HG03439 (cell line): ENCODE data around the gene WNT10A.
A peak's percentile ranks its signal among the peaks of the same experiment; 100 is the strongest.
"Not testable (repeated sequence)": the region's sequence is repeated elsewhere in the genome, so short reads cannot be mapped to it uniquely, and the experiment has no call there.

ENCODE experiments used
- ATAC-seq: cut with Tn5 transposase; IDR thresholded peaks from one replicate; pipeline ENCODE4 v1.9.1; 2021; ENCODE audit warnings: mild to moderate bottlenecking, moderate library complexity; ENCODE audit not compliant: unreplicated experiment

WNT10A gene

DNA sequence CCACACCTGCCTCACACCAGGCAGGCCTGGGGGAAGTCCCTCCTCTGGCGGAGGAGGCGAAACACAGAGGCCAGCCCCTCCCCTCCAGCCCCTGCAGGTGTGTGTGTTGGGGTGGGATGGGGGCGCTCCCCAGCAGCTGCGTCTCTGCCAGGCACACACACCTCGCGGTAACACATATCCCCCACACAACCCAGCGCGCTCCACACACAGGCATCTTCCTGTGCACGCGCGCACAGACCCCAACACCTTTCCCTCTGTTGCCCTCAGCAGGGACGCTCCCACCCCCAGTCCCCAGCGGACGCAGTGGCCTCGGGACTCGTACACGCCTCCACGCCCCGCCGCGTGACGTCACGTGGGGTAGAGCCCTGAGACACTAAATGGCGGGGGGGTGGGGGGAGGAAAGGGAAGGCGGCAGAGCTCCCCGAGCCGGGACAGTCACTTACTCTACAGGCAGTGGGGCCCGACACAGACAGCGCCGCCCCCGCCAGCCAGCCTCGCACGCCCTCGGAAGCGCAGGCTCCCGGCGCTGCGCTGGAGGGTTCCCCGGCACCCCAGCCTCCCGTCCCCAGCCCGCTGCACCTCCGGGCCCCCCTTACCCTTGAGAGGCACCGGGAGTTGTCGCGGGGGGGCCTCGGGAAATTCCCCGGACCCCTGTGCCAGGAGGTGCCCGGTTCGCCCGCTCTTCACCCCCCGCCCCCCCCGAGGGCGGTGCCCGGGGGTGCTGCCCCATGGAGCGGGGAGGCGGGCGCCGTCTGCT is at the start of gene WNT10A:
Gene WNT10A, plus strand, starts transcription at position 751 of the 757 bp plus-strand sequence. CDS start 144 bp downstream, outside the sequence.
- ATAC-seq: peak; percentile 71

GRCh38 chr2:218831378-218831990 is 49.2 kb upstream of the WNT10A start, which contains the start of gene PRKAG3:
Gene PRKAG3 (minus strand): TSS chr2:218831803.
- no peak for ATAC-seq

- ATAC-seq: no peak
These were observed 48.6 kb upstream of the WNT10A start for GRCh38 chr2:218832081-218832480.

GRCh38 chr2:218832520-218832919 is 48.1 kb upstream of the WNT10A start:
- ATAC-seq: no peak

DNA sequence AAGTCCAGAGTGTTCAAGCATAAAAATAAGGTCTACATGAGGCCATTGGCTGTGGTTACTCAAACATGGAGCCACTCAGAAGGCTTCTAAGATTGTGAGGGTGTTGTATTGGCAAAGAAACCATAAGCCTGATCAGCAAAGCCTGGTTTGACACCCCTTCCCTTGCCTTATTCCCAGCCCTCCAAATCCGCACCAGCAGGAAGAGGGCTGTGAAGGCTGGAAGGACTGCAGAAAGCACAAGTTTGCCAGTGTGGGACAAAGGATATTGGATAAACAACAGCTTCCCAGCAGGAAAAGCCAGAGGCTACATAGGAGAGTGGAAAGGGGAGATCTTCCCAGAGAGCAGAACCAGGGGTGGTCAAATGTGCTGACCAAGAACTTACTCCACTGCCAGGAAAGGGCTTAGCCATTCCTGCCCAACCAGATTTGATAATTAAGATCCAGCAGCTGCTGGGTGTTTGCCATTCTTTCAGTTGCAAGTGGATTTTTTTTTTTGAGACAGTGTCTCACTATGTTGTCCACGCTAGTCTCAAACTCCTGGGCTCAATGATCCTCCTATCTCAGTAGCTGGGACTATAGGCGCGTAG is 47.5 kb upstream of the WNT10A start:
- ATAC-seq: no peak

- ATAC-seq: no peak
These were observed 46.0 kb upstream of the WNT10A start for GRCh38 chr2:218834685-218835084.

DNA sequence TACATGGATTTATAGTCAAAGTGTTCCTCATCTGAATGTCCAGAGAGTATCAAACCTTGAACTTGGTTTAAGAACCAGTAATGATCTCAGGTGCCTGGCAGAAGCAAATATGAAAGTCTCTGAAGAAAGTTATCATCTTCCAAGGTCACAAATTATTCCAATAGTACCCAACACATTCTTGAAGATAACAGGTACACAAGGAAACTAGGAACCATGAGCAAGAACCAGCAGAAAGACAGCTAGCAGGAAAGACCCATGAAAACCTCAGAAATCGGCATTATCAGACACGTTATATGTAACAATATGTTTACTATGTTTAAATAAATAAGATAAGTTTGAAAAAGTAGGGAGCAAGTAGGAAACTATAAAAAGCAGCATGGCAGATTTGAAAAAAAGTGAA is 43.2 kb upstream of the WNT10A start:
- ATAC-seq: no peak

GRCh38 chr2:218839430-218839829 is 41.2 kb upstream of the WNT10A start:
- no peak for ATAC-seq

DNA sequence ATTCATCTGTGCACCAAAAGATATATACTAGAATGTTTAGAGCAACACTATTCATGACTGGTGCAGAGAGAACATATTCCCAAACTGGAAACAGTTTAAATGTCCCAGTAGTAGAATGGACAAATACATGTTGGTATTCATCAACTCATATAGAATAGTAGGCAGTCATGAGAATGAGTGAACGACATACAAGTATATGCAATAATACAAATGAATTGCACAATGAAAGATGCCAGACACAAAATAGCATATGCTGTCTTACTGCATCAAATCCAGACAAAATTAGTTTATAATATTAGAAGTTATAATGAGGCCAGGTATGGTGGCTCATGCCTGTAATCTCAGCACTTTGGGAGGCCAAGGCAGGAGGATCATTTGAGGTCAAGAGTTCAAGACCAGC is 40.8 kb upstream of the WNT10A start:
- ATAC-seq: no peak

DNA sequence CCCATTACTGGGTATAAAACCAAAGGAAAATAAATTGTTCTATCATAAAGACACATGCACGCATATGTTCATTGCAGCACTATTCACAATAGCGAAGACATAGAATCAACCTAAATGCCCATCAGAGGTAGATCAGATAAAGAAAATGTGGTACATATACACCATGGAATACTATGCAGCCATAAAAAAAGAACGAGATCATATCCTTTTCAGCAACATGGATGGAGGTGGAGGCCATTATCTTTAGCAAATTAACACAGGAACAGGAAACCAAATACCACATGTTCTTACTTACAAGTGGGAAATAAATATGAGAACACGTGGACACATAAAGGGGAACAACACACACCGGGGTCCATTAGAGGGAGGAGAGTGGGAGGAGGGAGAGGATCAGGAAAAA is 36.3 kb upstream of the WNT10A start:
- ATAC-seq: not testable (repeated sequence)

GRCh38 chr2:218846963-218847362 is 33.7 kb upstream of the WNT10A start:
- ATAC-seq: not testable (repeated sequence)

GRCh38 chr2:218849721-218850120 is 30.9 kb upstream of the WNT10A start:
- no peak for ATAC-seq

DNA sequence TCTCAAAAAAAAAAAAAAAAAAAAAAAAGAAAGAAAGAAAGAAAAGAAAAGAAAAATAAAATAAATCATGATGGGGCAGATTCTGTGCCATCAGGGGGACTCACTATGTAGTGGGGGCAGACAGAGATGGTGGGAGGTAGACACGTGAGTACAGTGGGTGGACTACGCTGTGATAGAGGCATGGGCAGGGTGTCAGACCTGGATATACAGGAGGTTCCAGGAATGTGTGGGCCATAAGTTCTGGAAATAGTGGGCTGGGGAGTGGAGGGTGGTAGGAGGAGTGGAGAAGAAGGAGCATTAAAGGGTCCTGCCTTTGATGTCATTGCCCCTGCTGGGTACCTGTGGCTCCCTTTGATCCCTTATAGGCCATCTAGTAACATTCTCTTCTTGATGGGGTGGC is 29.9 kb upstream of the WNT10A start:
- ATAC-seq: no peak

- no peak for ATAC-seq
These were observed 29.4 kb upstream of the WNT10A start for GRCh38 chr2:218851286-218851685.

GRCh38 chr2:218852911-218853667 is 27.6 kb upstream of the WNT10A start:
- ATAC-seq: no peak

DNA sequence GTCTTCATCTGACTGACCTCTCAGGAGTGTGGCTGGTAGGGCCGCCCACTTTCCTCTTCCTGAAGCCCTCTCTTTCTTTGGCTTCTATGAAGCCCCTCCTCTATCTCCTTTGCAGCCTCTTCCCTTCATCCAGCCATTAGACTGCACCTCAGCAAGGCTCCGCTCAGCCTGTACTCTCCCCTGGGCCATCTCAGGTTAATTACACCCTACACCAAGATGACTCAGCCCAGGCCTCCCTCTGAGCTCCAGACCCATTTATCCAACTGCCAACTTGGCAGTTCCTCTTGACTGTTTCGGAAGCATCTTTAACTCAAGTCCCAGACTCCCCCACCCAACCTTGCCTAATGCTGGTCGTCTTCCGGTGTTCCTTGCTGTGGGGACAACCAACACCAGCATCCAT is 26.9 kb upstream of the WNT10A start:
- ATAC-seq: no peak

DNA sequence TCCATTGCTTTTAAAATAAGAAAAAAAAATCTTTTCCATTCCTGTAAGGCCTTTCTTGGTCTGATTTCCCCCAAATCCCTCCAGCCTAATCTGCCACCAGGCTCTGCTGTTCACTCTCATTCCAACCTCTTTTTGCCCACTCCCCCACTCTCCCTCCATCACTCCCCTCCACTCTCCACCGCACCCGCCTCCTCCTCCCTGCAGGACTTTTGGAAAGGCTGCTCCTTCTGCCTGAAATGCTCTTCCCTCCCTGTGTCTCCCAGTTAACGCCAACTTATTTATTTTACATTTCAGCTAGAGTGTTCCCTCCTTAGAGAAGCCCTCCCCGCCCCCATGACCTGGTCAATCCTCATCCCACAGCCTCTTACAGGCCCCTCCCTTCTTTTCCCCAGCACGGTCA is 25.8 kb upstream of the WNT10A start:
- ATAC-seq: no peak

- no peak for ATAC-seq
These were observed 25.1 kb upstream of the WNT10A start for GRCh38 chr2:218855305-218856166.

DNA sequence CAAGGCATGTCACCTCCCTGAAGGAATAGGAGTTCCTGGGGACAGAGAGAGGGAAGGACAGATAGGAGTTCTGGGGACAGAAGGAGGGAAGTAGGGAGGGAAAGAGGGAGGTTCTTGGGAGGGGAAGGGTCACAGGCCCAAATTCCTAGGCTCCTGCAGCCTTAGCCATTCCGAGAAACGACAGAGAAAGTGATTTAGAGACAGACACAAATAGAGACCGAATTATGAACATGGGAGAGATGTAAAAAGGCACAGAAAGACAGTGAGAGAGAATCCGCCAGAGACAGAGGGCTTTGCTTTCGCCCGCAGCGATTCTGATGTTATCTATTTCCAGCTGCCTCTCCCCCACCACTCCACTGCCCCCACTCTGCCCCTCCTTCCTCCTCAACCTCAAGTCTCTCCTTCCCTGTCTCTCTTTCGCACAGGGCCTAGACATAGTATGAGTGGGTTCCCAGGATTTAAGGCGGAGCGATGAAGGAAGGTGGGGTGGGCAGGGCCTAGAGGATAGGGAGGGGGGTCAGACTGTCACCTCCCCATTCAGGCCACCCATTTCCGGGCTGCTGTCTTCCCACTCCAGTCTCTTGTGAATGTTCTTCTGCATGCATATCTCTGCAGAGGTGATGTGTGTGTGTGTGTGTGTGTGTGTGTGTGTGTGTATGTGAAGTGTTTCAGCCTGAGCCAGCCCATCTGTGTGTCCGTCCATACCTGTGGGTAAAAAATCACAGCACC is 24.3 kb upstream of the WNT10A start:
- ATAC-seq: no peak

- ATAC-seq: no peak
These were observed 23.8 kb upstream of the WNT10A start for GRCh38 chr2:218856896-218857243.
